DMS53 (cell line): Measurements from ENCODE around the gene FITM2.
A peak's percentile ranks its signal among the peaks of the same experiment; 100 is the strongest.
"Not testable (repeated sequence)": the region's sequence is repeated elsewhere in the genome, so short reads cannot be mapped to it uniquely, and the experiment has no call there.

Source experiments
- DNase-seq: peaks from one replicate; lab custom pipeline; 2025; lab: John Stamatoyannopoulos, UW

The FITM2 gene

DNA sequence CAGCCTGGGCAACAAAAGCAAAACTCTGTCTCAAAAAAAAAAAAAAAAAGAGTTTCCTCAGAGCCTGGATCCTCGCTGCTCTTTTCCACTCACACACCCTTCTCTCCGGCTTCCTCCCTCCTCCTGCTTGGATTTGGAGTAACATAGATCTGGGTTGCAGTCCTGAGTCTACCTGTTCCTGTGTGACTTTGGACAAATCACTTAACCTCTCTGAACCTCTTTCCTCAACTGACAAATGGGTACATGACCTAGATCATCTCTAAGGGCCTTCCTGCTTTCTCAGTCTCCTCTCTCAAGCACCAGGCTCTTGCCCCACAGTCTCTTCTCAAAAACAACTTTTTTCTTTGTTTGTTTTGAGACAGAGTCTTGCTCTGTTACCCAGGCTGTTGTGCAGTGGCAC lies 20.2 kb upstream of the FITM2 start:
- DNase-seq: no peak

DNA sequence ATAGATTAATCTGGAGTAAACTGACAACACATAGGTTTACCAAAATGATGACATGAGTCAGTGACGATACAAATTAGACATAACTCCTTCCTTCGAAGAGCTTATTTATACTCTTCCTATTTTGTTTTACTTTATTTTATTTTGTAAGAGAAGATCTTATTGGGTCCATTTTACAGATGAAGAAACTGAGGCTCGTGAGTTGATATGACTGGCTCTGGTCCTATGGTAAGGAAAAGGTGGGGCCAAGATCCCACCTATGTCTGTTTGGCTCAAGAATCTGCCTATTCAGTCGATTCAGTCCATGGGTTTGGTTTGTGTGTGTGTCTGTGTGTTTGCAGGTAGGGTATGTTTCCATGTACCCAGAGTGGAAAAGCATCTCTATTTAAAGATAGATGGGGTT lies 17.4 kb upstream of the FITM2 start:
- DNase-seq: no peak

DNA sequence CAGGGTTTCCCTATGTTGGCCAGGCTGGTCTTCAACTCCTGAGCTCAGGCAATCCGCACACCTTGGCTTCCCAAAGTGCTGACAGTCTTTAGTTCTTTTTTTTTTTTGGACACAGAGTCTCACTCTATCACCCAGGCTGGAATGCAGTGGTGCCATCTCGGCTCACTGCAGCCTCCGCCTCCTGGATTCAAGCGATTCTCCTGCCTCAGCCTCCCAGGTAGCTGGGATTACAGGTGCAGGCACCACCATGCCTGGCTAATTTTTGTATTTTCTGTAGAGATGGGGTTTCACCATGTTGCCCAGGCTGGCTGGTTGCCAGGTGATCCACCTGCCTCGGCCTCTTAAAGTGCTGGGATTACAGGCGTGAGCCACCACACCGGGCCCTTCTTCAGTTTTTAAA lies 16.7 kb upstream of the FITM2 start:
- peak; percentile 58 for DNase-seq

DNA sequence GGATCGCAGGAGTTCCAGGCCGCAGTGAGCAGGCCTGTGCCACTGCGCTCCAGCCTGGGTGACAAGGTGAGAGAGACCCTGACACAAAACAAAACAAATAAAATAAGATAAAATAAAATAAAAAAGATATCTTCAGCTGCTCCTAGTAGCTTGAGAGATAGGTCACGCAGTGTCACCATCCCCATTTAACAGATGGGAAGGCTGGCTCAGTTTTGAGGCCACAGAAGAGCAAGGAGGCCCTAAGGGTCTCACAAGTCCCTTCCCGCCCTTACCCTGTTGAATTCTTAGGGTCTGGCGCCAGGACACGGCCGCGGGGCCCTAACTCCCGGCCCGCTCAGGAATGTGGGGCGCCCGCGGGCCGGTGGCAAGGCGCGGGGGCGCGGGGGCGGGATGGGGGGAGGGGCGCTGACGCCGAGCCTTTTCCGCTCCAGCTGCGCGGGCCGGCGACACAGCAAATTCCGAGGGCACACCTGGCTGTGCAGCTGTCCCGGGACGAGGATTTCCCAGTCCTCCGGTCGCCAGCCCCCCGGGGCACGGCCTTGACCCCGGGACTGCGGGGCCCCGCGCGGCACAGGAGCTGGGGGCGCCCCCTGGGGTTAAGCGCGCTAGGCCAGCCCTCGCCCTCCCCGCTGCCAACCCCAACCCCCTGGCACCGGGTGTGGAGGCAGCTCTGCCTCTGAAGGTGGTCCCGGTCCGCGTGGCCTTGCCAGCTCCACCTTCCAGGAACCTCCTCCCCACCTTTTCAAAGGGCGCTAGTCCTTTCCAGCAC lies 15.6 kb upstream of the FITM2 start:
- DNase-seq: peak; percentile 61

DNA sequence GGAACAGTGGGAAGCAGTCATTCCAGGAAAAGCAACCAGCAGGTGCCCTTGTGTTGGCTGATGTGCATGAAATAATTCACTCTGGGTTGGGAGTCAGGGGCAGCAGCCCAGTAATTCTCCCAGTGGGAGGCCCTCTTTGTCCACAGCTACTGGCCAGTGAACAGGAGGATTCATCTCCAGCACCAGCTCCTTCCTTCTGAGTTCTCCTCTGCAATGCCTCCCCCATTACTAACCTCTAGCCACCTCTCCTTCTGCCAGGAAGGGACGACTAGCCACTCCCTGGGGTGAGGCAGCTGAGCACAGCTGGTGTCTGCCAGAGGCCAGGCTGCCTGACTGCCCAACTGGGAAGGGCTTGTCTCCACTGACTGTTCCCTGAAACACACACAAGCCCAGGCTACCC lies 13.3 kb upstream of the FITM2 start:
- peak; percentile 29 for DNase-seq

DNA sequence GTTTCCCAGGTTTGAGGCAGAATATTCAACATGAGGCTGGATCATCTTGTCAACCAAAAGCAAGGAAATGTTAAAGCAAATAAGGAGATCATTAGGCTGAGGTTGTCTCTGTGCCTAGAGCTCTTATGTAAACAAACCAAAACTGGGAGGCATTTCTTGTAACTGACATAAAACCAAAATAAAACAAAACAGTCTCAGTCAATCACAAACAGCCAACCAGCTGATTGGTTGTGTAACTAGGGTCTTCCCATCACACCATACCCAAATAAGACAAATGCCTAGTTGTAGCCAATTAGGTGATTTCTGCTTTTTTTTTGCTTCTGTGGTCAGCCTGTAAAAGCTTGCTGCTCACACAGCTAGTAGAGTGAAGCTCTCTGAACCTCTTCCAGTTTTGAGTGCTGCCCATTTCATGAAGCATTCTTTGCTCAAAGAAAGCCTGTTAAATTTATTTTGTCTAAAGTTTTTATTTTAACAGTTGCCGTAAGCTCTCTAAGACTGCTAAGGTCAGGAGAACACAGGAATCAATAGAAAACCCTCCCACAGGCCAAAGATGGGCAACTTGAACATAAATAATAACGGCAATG lies 8.9 kb upstream of the FITM2 start:
- DNase-seq: no peak

DNA sequence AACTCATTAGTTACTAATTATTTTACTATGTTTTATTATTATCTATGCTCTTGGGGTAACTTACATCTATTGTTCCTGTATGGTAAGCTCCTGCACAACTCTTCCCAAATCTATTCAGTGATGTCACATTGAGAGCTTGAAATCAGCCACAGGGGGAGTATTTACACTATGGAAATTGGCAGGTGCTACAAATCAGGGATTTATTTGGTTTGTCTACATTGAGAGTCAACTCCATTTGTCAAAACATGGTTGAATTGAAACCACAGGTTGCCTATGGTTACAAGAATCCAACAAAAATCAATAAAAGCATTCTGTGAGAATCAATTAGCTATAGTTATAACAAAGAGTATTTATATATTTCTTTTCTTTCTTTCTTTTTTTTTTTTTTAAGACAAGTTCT lies 3.9 kb upstream of the FITM2 start:
- DNase-seq: peak; percentile 38

DNA sequence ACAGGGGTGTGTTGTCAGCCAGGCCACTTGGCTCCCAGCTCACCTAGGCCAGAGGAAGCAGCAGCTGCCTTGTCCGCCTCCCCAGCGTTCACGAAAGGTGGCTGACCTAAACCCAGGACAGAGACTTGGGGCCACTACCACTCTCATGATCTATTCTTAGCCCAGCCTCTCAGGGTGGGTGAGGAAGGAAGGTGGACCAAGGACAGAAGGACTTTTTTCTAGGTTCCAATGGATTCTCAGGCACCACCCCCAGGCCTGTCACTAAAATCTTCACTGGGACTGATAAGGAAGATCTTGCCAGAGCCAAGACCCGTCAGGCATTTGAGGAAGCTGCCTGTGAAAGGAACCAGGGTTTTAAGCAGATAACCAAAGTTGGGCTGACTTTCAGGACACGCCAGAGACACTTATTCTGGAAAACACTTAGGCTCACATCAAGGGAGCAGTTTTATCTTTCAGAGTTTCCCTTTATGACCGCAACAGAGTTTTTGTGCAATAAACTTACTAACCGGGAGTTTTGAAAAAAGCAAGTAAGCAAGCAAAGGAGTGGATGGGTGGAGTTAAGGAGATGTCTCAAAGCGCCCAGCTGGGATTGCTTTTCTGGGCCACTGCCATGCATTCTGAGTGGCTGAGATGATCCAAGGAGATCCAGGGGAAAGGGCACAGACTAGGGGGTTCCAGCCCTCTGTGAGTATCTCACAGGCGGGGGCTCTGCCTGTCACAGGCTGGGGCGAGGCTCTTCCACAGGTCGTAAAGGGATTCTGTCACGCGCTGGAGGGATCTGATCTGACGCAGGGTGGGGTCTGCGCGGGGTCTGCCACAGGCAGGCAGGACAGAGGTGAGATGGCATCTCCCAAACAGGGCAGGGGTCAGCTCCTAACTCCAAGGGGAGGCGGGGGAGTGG lies 989 bp downstream of the FITM2 start:
- DNase-seq: peak; percentile 23

DNA sequence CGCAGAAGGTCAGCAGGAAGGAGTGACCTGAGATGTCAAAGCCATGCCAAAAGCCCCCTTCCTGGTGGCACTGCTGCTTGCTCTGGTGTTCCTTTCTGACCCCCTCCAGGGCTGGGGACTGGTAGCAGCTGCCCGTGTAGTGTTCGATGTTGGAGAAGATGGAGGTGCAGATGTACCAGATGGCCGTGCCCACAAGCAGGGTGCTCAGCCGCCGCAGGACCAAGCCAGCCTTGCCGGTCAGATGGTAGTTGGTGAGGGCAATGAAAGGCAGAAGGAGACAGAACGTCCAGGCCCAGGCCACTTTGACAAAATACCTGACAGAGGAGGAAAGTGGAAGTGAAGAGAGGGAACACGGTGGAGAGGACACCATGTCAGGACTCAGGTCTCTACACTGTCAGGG lies 4.1 kb downstream of the FITM2 start:
- no peak for DNase-seq

DNA sequence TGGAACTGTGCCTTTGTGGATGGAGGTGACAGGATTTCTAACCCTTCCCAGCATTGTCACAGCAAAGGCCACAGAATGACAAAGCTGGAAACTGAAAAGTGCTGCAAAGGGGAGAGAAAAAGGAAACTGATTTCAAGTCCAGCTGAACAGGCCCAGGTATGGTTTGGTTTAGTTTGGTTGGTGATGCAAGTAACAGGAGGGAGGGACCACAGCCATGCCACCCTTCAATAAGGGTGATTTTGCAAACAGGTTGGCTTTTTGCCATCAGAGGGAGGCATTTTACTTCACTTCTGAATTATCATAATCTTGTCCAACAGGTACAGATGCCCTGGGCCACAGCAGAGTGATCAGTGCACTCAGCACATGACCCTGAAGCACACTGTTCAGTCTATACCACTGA lies 6.6 kb downstream of the FITM2 start:
- DNase-seq: no peak

DNA sequence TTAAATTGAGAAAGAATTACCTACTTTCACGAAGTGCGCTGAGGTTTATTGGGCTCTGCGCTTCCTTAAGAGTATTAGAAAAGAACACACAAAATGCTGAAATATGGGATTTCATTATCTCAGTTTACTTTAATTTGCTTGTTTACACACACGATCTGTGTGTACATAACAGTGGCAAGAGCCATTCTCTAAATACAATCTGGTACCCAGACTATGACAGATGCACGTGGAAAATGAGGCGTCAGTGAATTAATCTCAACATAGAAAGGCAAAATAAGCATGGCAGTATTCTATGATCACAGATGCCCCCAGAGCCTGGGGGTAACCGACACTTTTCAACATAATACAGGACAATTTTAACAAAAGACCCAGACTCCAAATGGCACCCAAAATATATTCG lies 8.3 kb downstream of the FITM2 start:
- DNase-seq: no peak

DNA sequence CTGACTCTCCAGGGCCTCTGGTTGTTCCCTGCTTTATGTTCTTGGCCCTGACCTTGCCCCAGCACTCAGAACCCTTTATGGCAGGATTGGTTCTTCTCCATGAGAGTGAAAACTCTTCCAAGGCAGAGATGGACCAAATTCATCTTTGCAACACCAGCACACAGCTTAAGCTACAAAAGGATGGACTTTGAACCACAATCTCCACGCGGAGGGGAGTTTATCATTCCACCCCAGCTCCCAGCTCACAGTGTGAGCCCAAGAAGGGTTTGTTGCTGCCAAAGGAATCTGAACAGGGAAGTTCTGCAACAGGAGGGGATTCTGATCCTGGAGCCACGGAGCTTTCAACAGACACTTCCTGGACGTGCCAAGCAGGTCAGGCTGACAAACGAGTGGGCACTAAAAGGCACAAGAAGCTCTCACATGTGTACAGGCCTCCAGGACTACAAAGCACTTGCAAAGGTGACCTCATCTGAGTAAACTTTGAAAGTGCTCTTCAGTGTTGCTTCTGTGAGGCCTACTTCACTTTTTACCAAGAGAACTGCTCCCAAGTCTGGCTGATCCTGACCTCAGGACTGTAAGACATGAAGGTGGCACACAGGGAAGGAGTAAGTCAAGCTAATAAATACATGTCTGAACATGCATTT lies 8.9 kb downstream of the FITM2 start:
- peak; percentile 97 for DNase-seq

DNA sequence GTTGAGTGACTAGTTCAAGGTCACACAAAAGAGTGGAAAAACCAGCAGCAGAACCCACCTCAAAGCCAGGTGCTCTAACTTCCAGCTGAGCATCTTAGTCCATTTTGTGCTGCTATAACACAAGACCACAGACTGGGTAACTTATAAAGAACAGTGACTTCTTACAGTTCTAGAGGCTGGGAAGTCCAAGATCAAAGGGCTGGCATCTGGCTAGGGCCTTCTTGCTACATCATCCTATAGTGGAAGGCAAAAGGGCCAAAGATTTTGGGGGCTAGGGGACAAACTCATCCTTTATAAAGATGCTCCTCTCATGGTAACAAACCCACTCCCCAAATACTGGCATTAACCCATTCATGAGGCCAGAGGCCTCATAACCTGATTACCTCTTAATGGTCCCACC lies 9.7 kb downstream of the FITM2 start:
- no peak for DNase-seq

DNA sequence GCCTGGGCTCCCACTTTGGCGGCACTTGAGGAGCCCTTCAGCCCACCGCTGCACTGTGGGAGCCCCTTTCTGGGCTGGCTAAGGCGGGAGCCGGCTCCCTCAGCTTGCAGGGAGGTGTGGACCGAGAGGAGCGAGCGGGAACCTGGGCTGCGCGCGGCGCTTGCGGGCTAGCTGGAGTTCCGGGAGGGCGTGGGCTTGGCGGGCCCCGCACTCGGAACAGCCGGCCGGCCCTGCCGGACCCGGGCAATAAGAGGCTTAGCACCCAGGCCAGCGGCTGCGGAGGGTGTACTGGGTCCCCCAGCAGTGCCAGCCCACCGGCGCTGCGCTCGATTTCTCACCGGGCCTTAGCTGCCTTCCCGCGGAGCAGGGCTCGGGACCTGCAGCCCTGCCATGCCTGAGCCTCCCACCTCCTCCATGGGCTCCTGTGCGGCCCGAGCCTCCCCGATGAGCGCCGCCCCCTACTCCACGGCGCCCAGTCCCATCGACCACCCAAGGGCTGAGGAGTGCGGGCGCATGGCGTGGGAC lies 11.9 kb downstream of the FITM2 start:
- not testable (repeated sequence) for DNase-seq

DNA sequence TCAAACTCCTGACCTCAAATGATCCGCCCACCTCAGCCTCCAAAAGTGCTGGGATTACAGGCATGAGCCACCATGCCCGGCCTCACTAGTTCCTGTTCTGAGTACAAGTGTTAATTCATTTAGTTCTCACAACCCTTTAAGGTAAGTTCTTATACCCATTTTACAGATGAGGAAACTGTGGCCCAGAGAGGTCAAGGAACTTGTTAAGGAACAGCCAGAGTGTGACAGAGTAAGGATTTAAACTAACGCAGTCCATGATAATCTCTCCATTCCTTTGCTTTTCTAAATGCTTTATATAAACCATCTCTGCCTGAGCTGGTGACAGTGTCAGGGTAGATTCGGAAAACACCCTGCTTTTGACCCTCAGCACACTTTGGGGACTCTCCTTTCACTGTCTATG lies 13.3 kb downstream of the FITM2 start:
- DNase-seq: no peak

DNA sequence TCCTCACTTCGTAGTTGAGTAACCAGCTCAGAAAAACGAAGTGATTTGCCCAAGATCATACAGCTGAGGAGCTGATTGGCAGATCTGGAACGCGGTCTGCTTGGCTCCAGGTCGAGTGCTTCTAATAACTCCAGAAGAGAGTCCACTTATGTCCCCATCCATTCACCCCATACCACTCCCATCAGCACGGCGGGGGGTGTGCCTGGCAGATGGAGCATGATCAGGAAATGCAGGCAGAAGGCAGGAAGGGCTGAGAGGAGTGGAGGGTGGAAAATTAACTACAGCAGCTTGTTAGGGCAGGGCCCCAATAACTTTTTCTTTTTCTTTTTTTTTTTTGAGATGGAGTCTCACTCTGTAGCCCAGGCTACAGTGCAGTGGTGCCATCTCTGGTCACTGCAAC lies 15.0 kb downstream of the FITM2 start:
- DNase-seq: no peak

DNA sequence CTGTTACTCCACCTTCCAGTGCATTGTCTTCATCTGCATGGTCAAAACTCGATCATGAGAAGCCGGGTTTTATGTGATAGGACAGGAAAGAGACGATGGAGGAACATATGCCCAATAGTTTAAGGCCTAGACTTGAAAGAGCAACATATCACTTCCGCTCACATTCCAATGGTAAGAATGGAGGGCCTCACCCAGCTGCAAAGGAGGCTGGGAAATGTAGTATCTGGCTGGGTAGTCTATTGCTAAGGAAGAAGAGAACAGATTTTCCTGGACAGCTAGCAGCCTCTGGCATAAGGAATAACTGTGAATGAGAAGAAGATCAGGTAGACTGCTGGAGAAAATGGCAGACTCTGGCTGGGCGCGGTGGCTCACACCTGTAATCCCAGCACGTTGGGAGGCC lies 19.2 kb downstream of the FITM2 start:
- no peak for DNase-seq

DNA sequence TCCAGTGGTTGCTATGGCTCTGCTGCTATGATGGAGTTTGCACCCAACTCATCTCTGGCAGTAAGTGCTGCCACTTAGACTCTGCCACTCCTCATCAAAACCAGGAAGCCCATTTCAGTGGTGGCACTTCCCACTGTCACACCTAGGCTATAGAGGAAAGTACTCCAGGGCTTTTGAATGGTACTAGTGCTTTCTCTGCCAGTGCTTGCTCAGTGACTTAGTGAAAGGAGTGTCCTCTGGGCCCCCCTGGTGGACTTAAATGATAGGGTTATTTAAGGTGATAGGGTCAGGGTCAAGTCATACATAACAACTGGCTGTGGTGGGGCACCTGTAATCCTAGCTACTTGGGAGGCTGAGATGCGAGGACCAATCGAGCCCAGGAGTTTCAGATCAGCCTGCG lies 22.8 kb downstream of the FITM2 start:
- peak; percentile 34 for DNase-seq

DNA sequence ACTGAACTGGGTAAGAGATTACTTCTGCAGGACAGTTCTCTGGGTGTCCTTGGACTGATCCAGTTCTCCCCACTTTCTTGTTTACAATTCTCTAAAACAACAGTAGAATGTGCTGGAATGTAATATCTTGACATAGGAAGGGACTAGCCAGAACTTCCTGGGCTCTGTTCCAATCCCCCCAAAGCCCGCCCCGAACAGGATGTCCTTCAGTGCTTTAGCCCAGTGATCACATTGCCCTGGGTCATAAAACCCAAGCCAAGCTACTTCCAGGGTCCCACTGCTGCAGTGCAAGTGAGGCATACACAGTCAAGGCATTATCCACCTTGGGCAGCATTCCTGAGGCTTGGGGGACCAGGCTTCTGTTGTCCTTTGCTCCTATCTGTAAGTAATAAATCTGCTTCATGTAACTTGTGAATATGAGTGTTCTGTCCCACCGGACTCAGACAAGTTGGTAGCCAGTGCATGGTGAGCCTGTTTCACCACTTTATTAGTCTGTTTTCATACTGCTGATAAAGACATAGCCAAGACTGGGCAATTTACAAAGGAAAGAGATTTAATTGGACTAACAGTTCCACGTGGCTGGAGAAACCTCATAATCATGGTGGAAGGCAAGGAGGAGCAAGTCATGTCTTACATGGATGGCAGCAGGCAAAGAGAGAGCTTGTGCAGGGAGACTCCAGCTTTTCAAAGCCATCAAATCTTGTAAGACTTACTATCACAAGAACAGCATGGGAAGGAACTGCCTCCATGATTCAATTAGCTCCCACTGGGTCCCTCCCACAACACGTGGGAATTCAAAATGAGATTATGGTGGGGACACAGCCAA lies 23.5 kb downstream of the FITM2 start:
- DNase-seq: no peak

DNA sequence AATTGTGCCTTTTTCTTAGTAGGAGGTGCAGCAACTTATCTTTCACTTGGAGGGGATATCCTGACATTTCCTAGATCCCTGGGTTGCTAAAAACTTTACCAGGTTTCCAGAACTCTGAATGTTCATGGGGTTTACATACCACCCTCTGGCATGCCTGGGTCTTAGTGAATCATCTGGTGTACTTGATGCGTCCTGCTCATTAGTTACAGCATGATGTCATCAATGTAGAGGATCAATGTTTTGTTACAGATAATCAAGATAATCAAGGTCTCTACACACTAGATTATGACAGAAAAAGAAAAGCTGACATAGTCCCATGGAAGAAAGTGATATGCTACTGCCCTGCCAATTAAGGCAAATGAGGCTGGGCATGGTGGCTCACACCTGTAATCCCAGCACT lies 27.0 kb downstream of the FITM2 start:
- DNase-seq: no peak

DNA sequence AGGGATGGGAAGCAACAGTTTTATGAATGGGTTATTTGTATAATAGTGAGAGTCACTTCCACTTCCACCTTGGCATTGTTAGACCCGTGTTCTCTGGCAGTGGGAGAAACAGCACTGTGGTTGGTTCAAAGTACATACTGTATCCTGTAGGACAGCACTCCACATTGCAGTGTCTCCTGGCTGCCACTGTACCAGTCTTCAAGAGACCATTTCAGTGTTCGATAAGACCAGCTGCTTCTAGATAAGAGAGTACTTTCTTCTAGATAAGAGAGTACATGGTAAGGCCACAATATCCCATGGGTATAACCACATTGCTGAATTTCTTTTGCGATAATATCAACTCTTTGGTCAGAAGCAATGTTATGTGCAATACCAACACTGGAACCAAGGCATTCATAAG lies 28.8 kb downstream of the FITM2 start:
- no peak for DNase-seq
